HEK293T (cell line): ENCODE measurements around the gene CAP2.
"Not testable (repeated sequence)": the region's sequence is repeated elsewhere in the genome, so short reads cannot be mapped to it uniquely, and the experiment has no call there.

ENCODE experiments used
- CTCF ChIA-PET: fragments of 350-600 bp; formaldehyde crosslinking; extraction: SDS; loops from one replicate; lab custom pipeline; 2021; ENCODE audit warnings: antibody characterized with exemption, inconsistent platforms; lab: Yijun Ruan, JAX
- POLR2A ChIA-PET: fragments of 350-600 bp; formaldehyde crosslinking; extraction: SDS; loops from one replicate; lab custom pipeline; 2020; ENCODE audit warnings: antibody characterized with exemption, inconsistent platforms; lab: Yijun Ruan, JAX
- DNase-seq: peaks from one replicate; pipeline ENCODE4 v3.0.0; 2012; ENCODE audit warnings: mixed read lengths; ENCODE audit errors: extremely low spot score
- ARNT ChIP-seq: fragments of 450-650 bp; IDR thresholded peaks from 2 replicates; pipeline ENCODE4 v1.6.1; 2017; ENCODE audit warnings: mild to moderate bottlenecking
- BHLHE40 ChIP-seq: fragments of 450-650 bp; IDR thresholded peaks from 2 replicates; pipeline ENCODE4 v1.6.1; 2016; ENCODE audit warnings: mild to moderate bottlenecking, moderate library complexity, borderline replicate concordance
- CTBP1 ChIP-seq: fragments of 450-650 bp; IDR thresholded peaks from 2 replicates; pipeline ENCODE4 v1.6.1; 2016; ENCODE audit warnings: borderline replicate concordance
- ELF4 ChIP-seq: fragments of 450-650 bp; IDR thresholded peaks from 2 replicates; pipeline ENCODE4 v1.6.1; 2017; ENCODE audit warnings: antibody characterized with exemption
- FOXA1 ChIP-seq: fragments of 450-650 bp; IDR thresholded peaks from 2 replicates; pipeline ENCODE4 v1.6.1; 2016; ENCODE audit warnings: mild to moderate bottlenecking
- FOXK2 ChIP-seq: fragments of 450-650 bp; IDR thresholded peaks from 2 replicates; pipeline ENCODE4 v1.6.1; 2016; ENCODE audit warnings: mild to moderate bottlenecking
- FOXM1 ChIP-seq: fragments of 450-650 bp; IDR thresholded peaks from 2 replicates; pipeline ENCODE4 v1.6.1; 2017; ENCODE audit warnings: mild to moderate bottlenecking, borderline replicate concordance
- HDGF ChIP-seq: fragments of 450-650 bp; IDR thresholded peaks from 2 replicates; pipeline ENCODE4 v1.6.1; 2017; ENCODE audit warnings: antibody characterized with exemption, borderline replicate concordance
- L3MBTL2 ChIP-seq: fragments of 450-650 bp; conservative IDR thresholded peaks from 2 replicates; pipeline ENCODE4 v1.6.1; 2016; ENCODE audit warnings: mild to moderate bottlenecking
- LEF1 ChIP-seq: fragments of 450-650 bp; IDR thresholded peaks from 2 replicates; pipeline ENCODE4 v1.6.1; 2017; ENCODE audit warnings: mild to moderate bottlenecking, borderline replicate concordance
- NFRKB ChIP-seq: fragments of 450-650 bp; IDR thresholded peaks from 2 replicates; pipeline ENCODE4 v1.6.1; 2016; ENCODE audit warnings: mild to moderate bottlenecking, moderate library complexity
- SP1 ChIP-seq: fragments of 450-650 bp; IDR thresholded peaks from 2 replicates; pipeline ENCODE4 v1.6.1; 2017
- SUZ12 ChIP-seq: fragments of 450-650 bp; IDR thresholded peaks from 2 replicates; pipeline ENCODE4 v1.6.1; 2016; ENCODE audit warnings: mild to moderate bottlenecking
- TARDBP ChIP-seq: fragments of 450-650 bp; IDR thresholded peaks from 2 replicates; pipeline ENCODE4 v1.6.1; 2016
- ZNF384 ChIP-seq: fragments of 450-650 bp; IDR thresholded peaks from 2 replicates; pipeline ENCODE4 v1.6.1; 2016
- TF ChIP-seq, protein P1 (sequence below): fragments of 450-650 bp; IDR thresholded peaks from 2 replicates; pipeline ENCODE4 v1.6.1; 2016

Gene CAP2

DNA sequence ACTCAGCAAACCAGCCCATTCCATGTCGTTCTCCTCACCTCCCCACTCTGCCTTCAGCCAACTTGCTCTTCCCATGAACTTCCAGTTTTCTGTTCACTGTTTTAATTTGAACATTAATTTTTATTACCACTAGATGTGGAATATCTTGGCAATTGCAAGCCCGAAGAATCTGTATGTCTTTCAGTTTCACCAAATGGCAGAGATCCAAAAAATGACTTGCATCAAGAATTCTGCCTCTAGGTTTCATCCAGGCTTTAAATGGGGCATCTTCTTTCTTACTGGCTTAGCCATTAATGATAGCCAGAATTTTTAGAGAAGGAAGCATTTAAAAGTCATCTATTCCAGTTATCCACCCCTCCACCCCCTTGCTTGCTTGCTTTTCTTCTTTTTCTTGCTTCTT, 39.0 kb downstream of the CAP2 start:
- ChIA-PET CTCF (no interaction called here), POLR2A (no interaction called here)
- TF ChIP-seq L3MBTL2 = no peak
- no peak for TF ChIP-seq BHLHE40
- TF ChIP-seq SP1 = no peak
- no peak for TF ChIP-seq ARNT
- TF ChIP-seq LEF1 = no peak
- no peak for TF ChIP-seq CTBP1
- no peak for TF ChIP-seq HDGF
- TF ChIP-seq FOXA1 = no peak
- no peak for TF ChIP-seq FOXM1
- no peak for TF ChIP-seq NFRKB
- TF ChIP-seq TARDBP = no peak
- TF ChIP-seq, protein P1, sequence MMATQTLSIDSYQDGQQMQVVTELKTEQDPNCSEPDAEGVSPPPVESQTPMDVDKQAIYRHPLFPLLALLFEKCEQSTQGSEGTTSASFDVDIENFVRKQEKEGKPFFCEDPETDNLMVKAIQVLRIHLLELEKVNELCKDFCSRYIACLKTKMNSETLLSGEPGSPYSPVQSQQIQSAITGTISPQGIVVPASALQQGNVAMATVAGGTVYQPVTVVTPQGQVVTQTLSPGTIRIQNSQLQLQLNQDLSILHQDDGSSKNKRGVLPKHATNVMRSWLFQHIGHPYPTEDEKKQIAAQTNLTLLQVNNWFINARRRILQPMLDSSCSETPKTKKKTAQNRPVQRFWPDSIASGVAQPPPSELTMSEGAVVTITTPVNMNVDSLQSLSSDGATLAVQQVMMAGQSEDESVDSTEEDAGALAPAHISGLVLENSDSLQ = no peak
- TF ChIP-seq SUZ12 = no peak
- no peak for TF ChIP-seq FOXK2
- no peak for TF ChIP-seq ZNF384
- no peak for TF ChIP-seq ELF4
- DNase-seq = no peak

DNA sequence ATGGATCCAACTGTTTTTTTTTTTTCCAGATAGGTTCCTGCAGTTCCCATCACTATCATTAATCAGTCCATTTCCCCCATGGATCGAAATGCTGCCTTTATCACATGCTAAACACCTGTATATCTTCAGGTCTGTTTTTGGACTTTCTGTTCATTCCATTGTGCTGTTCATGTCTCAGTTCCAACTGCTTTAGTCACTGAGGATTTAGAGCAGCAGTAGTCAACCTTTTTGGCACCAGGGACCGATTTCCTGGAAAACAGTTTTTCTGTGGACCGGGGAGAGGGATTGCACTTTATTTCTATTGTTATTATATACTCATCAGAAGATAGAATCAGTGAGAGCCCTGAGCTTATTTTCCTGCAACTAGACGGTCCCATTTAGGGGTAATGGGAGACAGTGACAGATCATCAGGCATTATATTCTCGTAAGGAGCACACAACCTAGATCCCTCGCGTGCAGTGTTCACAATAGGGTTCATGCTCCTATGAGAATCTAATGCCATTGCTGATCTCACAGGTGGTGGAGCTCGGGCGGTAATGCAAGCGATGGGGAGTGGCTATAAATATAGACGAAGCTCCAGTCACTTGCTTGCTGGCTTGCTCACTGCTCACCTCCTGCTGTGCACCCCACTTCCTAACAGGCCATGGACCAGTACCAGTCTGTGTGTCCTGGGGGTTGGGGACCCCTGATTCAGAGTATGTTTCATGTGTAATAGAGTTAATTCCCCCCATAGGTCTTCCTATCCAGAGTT, 46.0 kb downstream of the CAP2 start:
- ChIA-PET CTCF (interaction anchor here (0.6 kb wide), 1 partner anchor 185 kb away, joined by 3 read pairs; no protein-coding TSS in a partner anchor), POLR2A (no interaction called here)
- TF ChIP-seq TARDBP (no peak), SUZ12 (no peak), NFRKB (no peak), BHLHE40 (no peak), SP1 (no peak), L3MBTL2 (no peak)
- TF ChIP-seq, protein P1 = no peak
- no peak for DNase-seq

- DNase-seq, CTCF ChIA-PET, POLR2A ChIA-PET: not testable (repeated sequence)
Measured at GRCh38 chr6:17440811-17441210, 47.4 kb downstream of the CAP2 start.

- ChIA-PET POLR2A (no interaction called here), CTCF (no interaction called here)
- no peak for TF ChIP-seq FOXA1
- TF ChIP-seq ZNF384 = no peak
- no peak for TF ChIP-seq HDGF
- no peak for TF ChIP-seq ELF4
- TF ChIP-seq NFRKB = no peak
- no peak for TF ChIP-seq SUZ12
- TF ChIP-seq TARDBP = no peak
- no peak for TF ChIP-seq FOXK2
- TF ChIP-seq SP1 = no peak
- no peak for DNase-seq
Measured at GRCh38 chr6:17442196-17442595, 48.8 kb downstream of the CAP2 start.

DNA sequence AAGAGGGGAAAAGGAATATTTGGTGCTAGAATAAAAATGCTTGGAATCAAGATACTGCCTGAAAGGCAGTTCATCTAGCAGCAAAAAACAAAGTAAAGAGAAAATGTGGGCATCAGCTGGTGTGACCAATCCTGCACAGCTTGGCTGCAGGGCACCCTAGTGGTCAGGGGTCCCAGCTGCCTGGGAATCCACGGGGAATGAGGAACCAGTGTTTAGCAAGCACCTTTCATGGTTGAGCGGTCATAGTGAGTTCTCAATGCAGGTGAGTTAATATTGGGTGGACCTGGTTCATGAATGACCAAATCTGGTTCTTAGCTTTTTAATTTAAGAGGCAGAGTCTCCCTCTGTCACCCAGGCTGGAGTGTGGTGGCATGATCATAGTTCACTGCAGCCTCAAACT, 53.3 kb downstream of the CAP2 start:
- no peak for TF ChIP-seq L3MBTL2
- TF ChIP-seq TARDBP = no peak
- TF ChIP-seq ARNT = no peak
- no peak for TF ChIP-seq HDGF
- TF ChIP-seq SUZ12 = no peak
- TF ChIP-seq ELF4 = no peak
- TF ChIP-seq LEF1 = no peak
- ChIA-PET POLR2A (no interaction called here), CTCF (no interaction called here)
- no peak for DNase-seq

DNA sequence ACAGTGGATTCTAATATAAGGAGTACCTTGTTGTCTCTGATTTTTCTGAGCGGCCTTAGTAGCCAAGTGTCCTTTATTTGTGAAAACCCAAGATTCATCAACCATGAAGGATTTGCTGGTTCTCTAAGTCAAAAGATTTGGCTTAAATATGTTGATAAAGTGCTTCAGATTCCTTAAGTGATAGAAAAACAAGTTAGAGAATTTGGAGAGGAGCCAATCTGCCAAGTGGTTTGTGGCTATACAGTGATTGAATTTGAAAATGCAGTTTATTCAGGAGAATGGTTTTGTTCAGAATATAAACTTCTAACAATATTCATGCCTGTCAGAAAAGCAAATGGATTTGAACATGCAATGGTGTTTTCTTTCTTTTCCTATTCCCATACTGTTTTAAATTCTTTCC, 54.8 kb downstream of the CAP2 start:
- POLR2A ChIA-PET = no interaction called here
- CTCF ChIA-PET = no interaction called here
- DNase-seq = no peak
- no peak for TF ChIP-seq ELF4
- TF ChIP-seq FOXM1 = no peak
- TF ChIP-seq ARNT = no peak
- no peak for TF ChIP-seq LEF1
- TF ChIP-seq L3MBTL2 = no peak
- TF ChIP-seq FOXA1 = no peak
- no peak for TF ChIP-seq SP1
- TF ChIP-seq FOXK2 = no peak
- TF ChIP-seq, protein P1 = no peak
- TF ChIP-seq NFRKB = no peak
- TF ChIP-seq SUZ12 = no peak
- TF ChIP-seq CTBP1 = no peak
- TF ChIP-seq HDGF = no peak
- no peak for TF ChIP-seq BHLHE40
- no peak for TF ChIP-seq ZNF384
- no peak for TF ChIP-seq TARDBP

DNA sequence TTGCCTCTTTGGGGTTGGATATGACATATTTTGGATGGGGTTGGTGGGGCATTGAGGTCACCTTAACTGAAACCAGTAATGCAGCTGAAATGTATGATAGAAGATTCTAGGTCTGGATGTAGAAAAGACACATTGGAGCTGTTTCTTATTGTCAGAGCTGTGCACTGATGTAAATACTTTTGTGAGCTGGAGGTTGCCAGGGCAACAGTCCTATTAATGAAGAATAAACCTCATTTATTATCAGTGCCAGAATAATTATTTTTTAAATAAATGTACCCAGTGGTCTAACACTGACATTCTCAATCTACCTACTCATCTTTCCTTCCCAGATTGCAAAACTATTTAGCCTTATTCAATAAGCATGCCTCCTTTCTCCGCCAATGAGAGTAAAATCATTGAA, 57.0 kb downstream of the CAP2 start:
- no peak for TF ChIP-seq FOXK2
- TF ChIP-seq, protein P1 = no peak
- TF ChIP-seq SUZ12 = no peak
- TF ChIP-seq CTBP1 = no peak
- no peak for TF ChIP-seq TARDBP
- no peak for TF ChIP-seq NFRKB
- no peak for TF ChIP-seq FOXA1
- no peak for TF ChIP-seq HDGF
- TF ChIP-seq ARNT = no peak
- TF ChIP-seq FOXM1 = no peak
- TF ChIP-seq ELF4 = no peak
- no peak for TF ChIP-seq ZNF384
- TF ChIP-seq BHLHE40 = no peak
- no peak for TF ChIP-seq L3MBTL2
- TF ChIP-seq LEF1 = no peak
- no peak for TF ChIP-seq SP1
- POLR2A ChIA-PET = no interaction called here
- CTCF ChIA-PET = no interaction called here
- no peak for DNase-seq
